Measurements from ENCODE around the gene PCGF5. TPM values are rescaled to one million over a fixed set of nuclear protein-coding genes. Genes with fewer than 3 reads are reported as not detected.

PCGF5 gene
- total and polyA plus RNA-seq, 2 of the 8 experiments (the other 6 are each of a cell fraction or from before 2014, with no cell fraction given) = 5.8 to 8.4 TPM

DNA sequence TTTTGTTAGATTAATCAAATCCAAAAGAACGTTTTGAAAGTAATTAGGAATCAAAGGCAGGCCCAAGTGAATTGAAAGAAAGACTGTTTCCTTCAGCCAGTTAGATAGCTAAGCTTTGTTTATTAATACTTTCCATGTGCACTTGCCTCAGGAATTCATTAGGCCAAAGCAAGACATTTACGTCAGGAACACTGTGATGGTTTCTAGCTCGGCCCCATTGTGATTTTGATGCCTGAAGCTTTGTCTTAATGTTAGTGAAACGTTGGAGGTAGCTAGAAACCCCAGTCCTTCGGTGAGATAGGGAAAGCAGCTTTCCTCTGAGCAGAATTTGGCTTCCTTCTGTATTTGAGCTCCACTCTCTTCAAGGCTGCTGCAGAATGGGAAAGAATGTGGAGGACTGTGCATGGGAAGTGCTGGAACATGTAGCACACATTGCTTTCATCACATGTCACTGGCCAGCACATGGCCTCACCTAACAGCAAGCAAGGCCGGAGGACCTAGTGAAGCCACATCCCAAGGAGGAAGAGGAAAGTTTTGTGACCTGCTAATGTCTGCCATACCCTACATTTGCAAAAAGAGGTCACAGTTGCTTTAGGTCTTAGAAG lies 64.1 kb downstream of the PCGF5 start:
- Histone ChIP-seq H2BK5ac (ENCODE audit: low read depth, low read length) (peak overlapping the region; percentile 47; the same call in 1 of the 2 replicates), H3K4ac (replicated peaks; ENCODE audit: insufficient read length, low read depth, low read length) (peak overlapping the region; percentile 27), H3K4me3 (ENCODE audit: extremely low read depth in 1 of 4, insufficient read depth in 2 of 4, low read depth in 3 of 4, low read length in 4 of 4) (no peak overlapping the region), H3K56ac (replicated peaks; ENCODE audit: insufficient read length, low read depth, low read length) (no peak overlapping the region), H3K23ac (ENCODE audit: insufficient read length) (no peak overlapping the region), H3K4me2 (ENCODE audit: insufficient read depth in 1 of 2, low read depth in 2 of 2, low read length in 2 of 2) (peak overlapping the region; percentile 1 to 15; a peak in 1 of 4 replicates), H4K5ac (ENCODE audit: insufficient read length, low read depth, low read length) (no peak overlapping the region), H3K23me2 (ENCODE audit: low read depth, low read length) (no peaks in the 10 kb centered on the region), H2BK15ac (ENCODE audit: low read length) (no peak overlapping the region), H3K9me3 (ENCODE audit: insufficient read depth in 2 of 2, low read depth in 1 of 2, low read length in 1 of 2) (no peaks in the 10 kb centered on the region), H2AFZ (ENCODE audit: low read length) (peak overlapping the region; percentile 70; the same call in 1 of the 2 replicates), H4K91ac (replicated peaks; ENCODE audit: insufficient read length, low read length) (no peak overlapping the region), H3K27ac (ENCODE audit: low read depth, low read length) (no peak overlapping the region), H3K14ac (ENCODE audit: insufficient read length) (no peak overlapping the region), H3K79me1 (ENCODE audit: low read depth, low read length) (no peaks in the 10 kb centered on the region), H3K79me2 (ENCODE audit: control insufficient read depth in 1 of 2, insufficient read depth in 2 of 2, low read length in 2 of 2) (no peaks in the 10 kb centered on the region), H2BK120ac (replicated peaks; ENCODE audit: low read depth, low read length) (no peak overlapping the region), H3K36me3 (ENCODE audit: control insufficient read depth in 2 of 4, insufficient read depth in 4 of 4, low read length in 3 of 4) (no peaks in the 10 kb centered on the region), H3K9ac (replicated peaks in 1 of 4; ENCODE audit: extremely low read depth in 1 of 4, low read depth in 3 of 4, low read length in 3 of 4) (no peak overlapping the region), H3K18ac (ENCODE audit: extremely low read depth, low read length) (no peak overlapping the region), H2BK12ac (ENCODE audit: low read depth, low read length) (peak overlapping the region; percentile 51), H2BK20ac (ENCODE audit: low read length) (no peak overlapping the region), H3K4me1 (replicated peaks in 1 of 4; ENCODE audit: control insufficient read depth in 3 of 4, insufficient read depth in 4 of 4, low read length in 3 of 4) (peaks cover 0 to 8% (median 3%) of the 10 kb centered on the region in 4 experiments; a peak in 4 of 7 replicates), H2AK5ac (ENCODE audit: low read depth, low read length) (no peak overlapping the region), H4K20me1 (replicated peaks in 1 of 2; ENCODE audit: control insufficient read depth in 1 of 2, insufficient read depth in 2 of 2, low read length in 2 of 2) (no peaks in the 10 kb centered on the region), H3K27me3 (replicated peaks in 1 of 4; ENCODE audit: control insufficient read depth in 3 of 4, extremely low read depth in 1 of 4, insufficient read depth in 3 of 4, low read length in 3 of 4) (peaks cover 0 to 6% (median 0%) of the 10 kb centered on the region in 4 experiments; a peak in 2 of 7 replicates), H4K8ac (ENCODE audit: extremely low read depth, insufficient read depth, low read length) (no peak overlapping the region)
- DNase-seq (ENCODE audit: low read depth in 1 of 2, low spot score in 2 of 2) (no peak), FAIRE-seq (no peak)
- POLR2A ChIA-PET (ENCODE audit: partially characterized antibody) = no interaction called here
- 52% methylated on average over 6 of the region's 6 CpGs; no CpG with 5 or more reads in 1 of the 2 experiments for WGBS, 2 experiments (ENCODE audit: extremely low coverage in 1 of 2, insufficient coverage in 1 of 2, insufficient read length in 1 of 2, insufficient replicate concordance in 2 of 2, low coverage in 1 of 2, low lambda C conversion rate in 2 of 2, missing lambda C conversion rate in 1 of 2)
- TF ChIP-seq CREB1 (IDR thresholded peaks at IDR 0.05) (no peak), RAD21 (IDR thresholded peaks at IDR 0.05 in 1 of 2, conservative IDR thresholded peaks at IDR 0.05 in 1 of 2; ENCODE audit: low read depth in 2 of 2, low read length in 2 of 2) (no peak)
- TF ChIP-seq, protein P1, sequence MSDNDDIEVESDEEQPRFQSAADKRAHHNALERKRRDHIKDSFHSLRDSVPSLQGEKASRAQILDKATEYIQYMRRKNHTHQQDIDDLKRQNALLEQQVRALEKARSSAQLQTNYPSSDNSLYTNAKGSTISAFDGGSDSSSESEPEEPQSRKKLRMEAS (IDR thresholded peaks at IDR 0.05) = peak; percentile 69
- CTCF ChIA-PET (ENCODE audit: partially characterized antibody) = interaction anchor here (0.8 to 1.9 kb wide), 7 partner anchors 11 to 373 kb away, joined by 3 to 9 read pairs (median 3); no protein-coding TSS in a partner anchor
